ENCODE measurements around the gene TREM2. TPM values are rescaled to one million over a fixed set of nuclear protein-coding genes. Genes with fewer than 3 reads are reported as not detected.

The TREM2 gene
- total RNA-seq, 1 donor from 2014 or later = not detected

DNA sequence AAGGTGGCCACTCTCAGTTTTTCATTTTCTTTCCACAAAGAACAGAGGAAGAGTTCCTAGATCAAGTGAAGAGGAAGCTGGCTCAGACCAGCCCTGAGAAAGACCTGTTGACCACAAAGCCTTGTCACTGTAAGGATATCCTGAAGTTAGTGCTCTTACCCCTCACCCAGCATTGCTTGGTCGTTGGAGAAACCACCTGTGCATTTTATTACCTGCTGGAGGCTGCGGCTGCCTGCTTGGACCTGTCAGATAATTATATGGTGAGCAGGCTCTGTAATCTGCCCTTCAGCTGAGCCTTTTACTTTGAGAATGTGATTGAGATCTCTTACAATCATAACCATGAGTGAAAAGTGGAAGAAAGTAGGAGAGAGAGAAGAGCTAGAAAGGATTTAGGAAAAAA is 30.7 kb downstream of the TREM2 start:
- H3K9me3 Mint-ChIP-seq (ENCODE audit: low read depth) = no peaks in the 10 kb centered on the region
- DNase-seq (ENCODE audit: low spot score) = no peak
- peaks cover 3% of the 10 kb centered on the region for H3K36me3 Mint-ChIP-seq (ENCODE audit: low read depth)
- no peak overlapping the region for H3K4me3 Mint-ChIP-seq (ENCODE audit: unreplicated experiment)
- TF ChIP-seq, protein P1, sequence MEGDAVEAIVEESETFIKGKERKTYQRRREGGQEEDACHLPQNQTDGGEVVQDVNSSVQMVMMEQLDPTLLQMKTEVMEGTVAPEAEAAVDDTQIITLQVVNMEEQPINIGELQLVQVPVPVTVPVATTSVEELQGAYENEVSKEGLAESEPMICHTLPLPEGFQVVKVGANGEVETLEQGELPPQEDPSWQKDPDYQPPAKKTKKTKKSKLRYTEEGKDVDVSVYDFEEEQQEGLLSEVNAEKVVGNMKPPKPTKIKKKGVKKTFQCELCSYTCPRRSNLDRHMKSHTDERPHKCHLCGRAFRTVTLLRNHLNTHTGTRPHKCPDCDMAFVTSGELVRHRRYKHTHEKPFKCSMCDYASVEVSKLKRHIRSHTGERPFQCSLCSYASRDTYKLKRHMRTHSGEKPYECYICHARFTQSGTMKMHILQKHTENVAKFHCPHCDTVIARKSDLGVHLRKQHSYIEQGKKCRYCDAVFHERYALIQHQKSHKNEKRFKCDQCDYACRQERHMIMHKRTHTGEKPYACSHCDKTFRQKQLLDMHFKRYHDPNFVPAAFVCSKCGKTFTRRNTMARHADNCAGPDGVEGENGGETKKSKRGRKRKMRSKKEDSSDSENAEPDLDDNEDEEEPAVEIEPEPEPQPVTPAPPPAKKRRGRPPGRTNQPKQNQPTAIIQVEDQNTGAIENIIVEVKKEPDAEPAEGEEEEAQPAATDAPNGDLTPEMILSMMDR (IDR thresholded peaks at IDR 0.05) = no peak
- no peaks in the 10 kb centered on the region for H3K4me1 Mint-ChIP-seq (ENCODE audit: low read depth)
- H3K27me3 Mint-ChIP-seq (ENCODE audit: low read depth) = no peaks in the 10 kb centered on the region
- no peak overlapping the region for H3K27ac Mint-ChIP-seq (ENCODE audit: unreplicated experiment)

DNA sequence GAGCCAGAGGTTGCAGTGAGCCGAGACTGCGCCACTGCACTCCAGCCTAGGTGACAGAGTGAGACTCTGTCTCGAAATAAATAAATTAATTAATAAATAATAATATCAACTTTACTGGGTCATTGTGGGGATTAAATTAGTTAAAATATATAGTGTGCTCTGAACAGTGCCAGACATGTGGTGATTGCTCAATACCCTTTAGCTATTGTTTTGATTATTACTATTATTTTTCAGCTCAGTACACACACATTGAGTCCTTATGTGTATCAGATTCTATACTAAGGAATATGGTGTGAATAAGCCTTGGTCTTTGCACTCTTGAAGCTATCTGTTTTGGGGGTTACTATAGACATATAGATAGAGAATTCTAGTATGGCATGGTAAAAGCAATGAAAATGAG is 37.6 kb downstream of the TREM2 start:
- Mint-ChIP-seq H3K27ac (ENCODE audit: unreplicated experiment) (no peak overlapping the region), H3K36me3 (ENCODE audit: low read depth) (peaks cover 10% of the 10 kb centered on the region), H3K4me3 (ENCODE audit: unreplicated experiment) (no peak overlapping the region), H3K4me1 (ENCODE audit: low read depth) (no peaks in the 10 kb centered on the region), H3K27me3 (ENCODE audit: low read depth) (no peaks in the 10 kb centered on the region), H3K9me3 (ENCODE audit: low read depth) (no peaks in the 10 kb centered on the region)
- TF ChIP-seq, protein P1 (IDR thresholded peaks at IDR 0.05) = no peak
- DNase-seq (ENCODE audit: low spot score) = no peak

DNA sequence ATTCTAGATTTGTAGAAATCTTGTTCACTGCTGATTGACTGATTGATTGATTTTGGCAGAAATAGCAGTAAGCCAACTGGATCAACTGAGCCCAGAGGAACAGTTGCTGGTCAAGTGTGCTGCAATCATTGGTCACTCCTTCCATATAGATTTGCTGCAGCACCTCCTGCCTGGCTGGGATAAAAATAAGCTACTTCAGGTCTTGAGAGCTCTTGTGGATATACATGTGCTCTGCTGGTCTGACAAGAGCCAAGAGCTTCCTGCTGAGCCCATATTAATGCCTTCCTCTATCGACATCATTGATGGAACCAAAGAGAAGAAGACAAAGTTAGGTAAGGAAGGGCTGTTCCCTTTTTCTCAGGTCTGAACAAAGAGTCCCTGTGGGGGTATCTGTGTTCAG is 40.0 kb downstream of the TREM2 start:
- Mint-ChIP-seq H3K36me3 (ENCODE audit: low read depth) (peaks cover 9% of the 10 kb centered on the region), H3K9me3 (ENCODE audit: low read depth) (no peaks in the 10 kb centered on the region), H3K4me3 (ENCODE audit: unreplicated experiment) (no peak overlapping the region), H3K27ac (ENCODE audit: unreplicated experiment) (no peak overlapping the region), H3K4me1 (ENCODE audit: low read depth) (no peaks in the 10 kb centered on the region), H3K27me3 (ENCODE audit: low read depth) (no peaks in the 10 kb centered on the region)
- TF ChIP-seq, protein P1 (IDR thresholded peaks at IDR 0.05) = no peak
- no peak for DNase-seq (ENCODE audit: low spot score)

DNA sequence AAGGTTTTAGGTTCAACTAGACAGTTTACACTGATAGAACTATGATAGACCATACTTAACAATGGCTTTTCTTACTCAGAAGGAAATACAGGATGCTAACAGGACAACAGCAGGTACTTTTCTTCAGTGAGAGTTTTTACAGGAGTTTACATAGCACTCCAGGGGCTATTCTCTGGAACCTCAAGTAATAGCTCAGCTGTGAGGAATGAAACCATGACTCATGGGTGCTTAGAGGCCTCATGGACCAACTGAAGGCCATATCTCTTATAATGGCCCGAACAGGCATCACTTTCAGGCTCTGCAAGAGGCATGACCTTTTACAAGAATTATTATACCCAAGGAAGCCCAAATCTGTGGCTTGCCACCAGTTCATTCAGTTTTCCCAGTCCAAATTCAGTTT is 40.5 kb downstream of the TREM2 start:
- no peaks in the 10 kb centered on the region for H3K4me1 Mint-ChIP-seq (ENCODE audit: low read depth)
- no peaks in the 10 kb centered on the region for H3K27me3 Mint-ChIP-seq (ENCODE audit: low read depth)
- H3K27ac Mint-ChIP-seq (ENCODE audit: unreplicated experiment) = no peak overlapping the region
- H3K9me3 Mint-ChIP-seq (ENCODE audit: low read depth) = no peaks in the 10 kb centered on the region
- no peak overlapping the region for H3K4me3 Mint-ChIP-seq (ENCODE audit: unreplicated experiment)
- DNase-seq (ENCODE audit: low spot score) = no peak
- TF ChIP-seq, protein P1 (IDR thresholded peaks at IDR 0.05) = no peak
- peaks cover 9% of the 10 kb centered on the region for H3K36me3 Mint-ChIP-seq (ENCODE audit: low read depth)

DNA sequence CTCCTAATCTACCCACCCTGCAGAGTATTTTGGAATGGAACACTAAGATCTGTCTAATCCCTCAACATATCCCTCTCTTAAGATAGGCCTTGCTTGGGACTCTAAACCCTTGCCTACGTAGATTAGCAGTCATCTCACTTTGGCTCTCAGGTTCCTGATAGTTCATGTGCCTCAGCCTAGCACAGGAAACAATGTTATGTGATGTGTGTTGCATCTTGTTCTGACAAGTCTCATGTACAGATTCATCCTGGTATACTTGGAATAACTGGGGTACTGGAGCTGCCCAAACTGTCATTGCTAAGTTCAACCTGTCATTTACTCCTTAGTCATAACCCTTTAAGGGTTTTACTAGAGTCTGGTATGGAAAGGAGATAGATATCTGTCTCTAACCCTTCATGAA is 42.9 kb downstream of the TREM2 start:
- TF ChIP-seq, protein P1 (IDR thresholded peaks at IDR 0.05) = no peak
- Mint-ChIP-seq H3K27me3 (ENCODE audit: low read depth) (no peaks in the 10 kb centered on the region), H3K36me3 (ENCODE audit: low read depth) (peaks cover 9% of the 10 kb centered on the region), H3K4me1 (ENCODE audit: low read depth) (no peaks in the 10 kb centered on the region), H3K4me3 (ENCODE audit: unreplicated experiment) (no peak overlapping the region), H3K9me3 (ENCODE audit: low read depth) (no peaks in the 10 kb centered on the region), H3K27ac (ENCODE audit: unreplicated experiment) (no peak overlapping the region)
- DNase-seq (ENCODE audit: low spot score) = no peak

All from chondrocyte (in vitro differentiated cells).